Adrenal gland (tissue), 12 donors: ENCODE data around the gene RBBP4. TPM values are rescaled to one million over a fixed set of nuclear protein-coding genes. Genes with fewer than 3 reads are reported as not detected.
"Not testable (repeated sequence)": the region's sequence is repeated elsewhere in the genome, so short reads cannot be mapped to it uniquely, and the experiment has no call there.

Experiments used
- DNase-seq, 7 donors: peaks; one replicate each; pipeline ENCODE4 v3.0.0-alpha.2; 2019 to 2020
- H3K27ac ChIP-seq, 5 donors: fragments of 200-600 bp; sonication (generic) in 4 of 5; 1 replicate in 3 of 5; 2 replicates in 2 of 5; pipeline versions ENCODE4 v1.5.1 to v1.8.0; 2016 to 2020; ENCODE audit warnings: mild to moderate bottlenecking in 1 of 5
- H3K27me3 ChIP-seq: fragments of 200-600 bp; 2 replicates; pipeline ENCODE4 v1.8.0; 2021
- H3K36me3 ChIP-seq, 2 donors: fragments of 200-600 bp; replicated peaks in 1 of 2; 1 replicate in 1 of 2; 2 replicates in 1 of 2; pipeline versions ENCODE4 v1.5.1 to v1.8.0; 2018 to 2022
- H3K4me1 ChIP-seq, 2 donors: fragments of 200-600 bp; replicated peaks in 1 of 2; 1 replicate in 1 of 2; 2 replicates in 1 of 2; pipeline versions ENCODE4 v1.5.1 to v1.8.0; 2018 to 2021
- H3K4me3 ChIP-seq, 4 donors: fragments of 200-600 bp; sonication (generic) in 3 of 4; one replicate each; pipeline ENCODE4 v1.5.1; 2016 to 2018
- H3K9me3 ChIP-seq, 3 donors: fragments of 200-600 bp; sonication (generic) in 1 of 3; replicated peaks in 1 of 3; 1 replicate in 2 of 3; 2 replicates in 1 of 3; pipeline versions ENCODE4 v1.5.1 to v1.8.0; 2016 to 2021
- POLR2A ChIP-seq, 2 donors: fragments of 450-650 bp; IDR thresholded peaks; one replicate each; pipeline ENCODE4 v1.6.1; 2017; ENCODE audit warnings: antibody characterized with exemption in 2 of 2, mild to moderate bottlenecking in 2 of 2, moderate library complexity in 1 of 2
- WGBS, 4 donors: extraction: QIAGEN DNeasy Blood & Tissue Kit in 2 of 4; methylation state at CpG; one replicate each; pipeline versions ENCODE4 v1.1.5 to v1.1.7; 2013 to 2017; 5-methylcytosine and 5-hydroxymethylcytosine counted together
- intact Hi-C, 2 donors: fragments of 100-400 bp; cut with DNase I; formaldehyde crosslinking; loops; one replicate each; pipeline versions ENCODE4 v1.14.1 to v1.15.0; 2022 to 2023
- polyA plus RNA-seq, 3 donors: library from polyadenylated mRNA; stranded (reverse); fragments of 200-250 nt in 2 of 3; fragments of 350-450 nt in 1 of 3; fragmentation: Illumina TruSeq in 1 of 3; extraction: RNeasy Lipid Tissue Mini Kit (QIAGEN cat#74804) in 1 of 3; gene quantifications; one replicate each; pipeline ENCODE4 v1.2.3, GENCODE V29; 2013 to 2014
- total RNA-seq, 9 donors: library from RNA; depleted of rRNA in 4 of 9; stranded (reverse); fragments of >200 nt in 4 of 9; fragments of 120-200 nt in 1 of 9; fragmentation: NEBNext Ultra II Directional in 1 of 9; extraction: Animal tissue kit (Norgen Biotek cat#: 25700) in 1 of 9; gene quantifications; one replicate each; pipeline versions ENCODE4 v1.1.0 to v1.2.4, GENCODE V29; 2013 to 2023
- TF ChIP-seq, protein P1 (sequence below), 6 experiments: fragments of 450-650 bp in 4 of 6; fragments of 200-600 bp in 2 of 6; sonication (generic) in 1 of 6; IDR thresholded peaks; 1 replicate in 5 of 6; 2 replicates in 1 of 6; pipeline versions ENCODE4 v1.5.1 to v1.8.0; 2016 to 2021; ENCODE audit warnings: antibody characterized with exemption in 6 of 6, mild to moderate bottlenecking in 2 of 6, moderate library complexity in 1 of 6
- donor health status: healthy with polysubstance abuse.
- donor health status: Bipolar disorder and iron deficiency.
- donor health status: DM: yes; HTN: yes; CAD: no.
- donor health status: DM: no; HTN: no; CAD: no.
- donor health status: DM: no; HTN: no; CAD: no.
- donor health status: DM: yes; HTN: yes; CAD: no.

Gene RBBP4
- total and polyA plus RNA-seq, 12 donors = 24.8 to 212 (median 148) TPM

DNA sequence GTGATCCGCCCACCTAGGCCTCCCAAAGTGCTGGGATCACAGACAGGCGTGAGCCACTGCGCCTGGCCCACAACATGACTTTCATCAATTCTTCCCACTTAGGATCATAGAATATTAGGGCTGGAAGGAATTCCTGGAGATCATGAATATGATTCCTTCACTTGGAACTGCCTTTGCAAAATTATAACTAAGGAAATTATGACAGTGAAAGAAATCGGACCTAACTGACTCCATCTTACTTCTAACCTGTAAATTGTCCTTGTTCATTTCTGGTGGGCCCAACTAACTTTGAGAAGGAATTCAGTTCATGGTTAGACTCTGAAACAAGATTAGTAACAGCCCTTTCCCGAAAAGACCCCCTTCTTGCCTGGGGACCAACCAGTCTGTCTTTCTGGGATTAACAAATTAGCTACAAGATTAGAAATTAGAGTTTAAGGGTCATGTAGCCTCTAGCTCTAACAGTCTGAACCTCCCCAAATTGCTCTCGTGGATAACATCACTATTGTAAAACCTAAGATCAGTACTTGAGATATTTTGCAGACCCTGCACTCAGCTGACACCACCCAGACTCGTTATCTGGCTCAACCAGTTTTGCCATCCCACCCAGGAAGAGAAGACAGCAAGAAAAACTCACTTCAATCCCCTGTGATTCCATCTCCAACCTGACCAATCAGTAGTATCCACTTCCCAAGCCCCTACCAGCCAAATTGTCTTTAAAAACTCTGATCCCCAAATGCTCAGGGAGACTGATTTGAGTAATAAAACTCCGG, 15.3 kb upstream of the RBBP4 start:
- H3K9me3 ChIP-seq = no peaks in the 10 kb centered on the region
- no peak overlapping the region for H3K27ac ChIP-seq
- H3K36me3 ChIP-seq = no peaks in the 10 kb centered on the region
- H3K4me3 ChIP-seq = no peak overlapping the region
- intact Hi-C loops = no loop called here
- no peaks in the 10 kb centered on the region for H3K27me3 ChIP-seq
- no peak for DNase-seq
- no peaks in the 10 kb centered on the region for H3K4me1 ChIP-seq
- TF ChIP-seq POLR2A (IDR thresholded peaks at IDR 0.05) = no peak
- TF ChIP-seq, protein P1, sequence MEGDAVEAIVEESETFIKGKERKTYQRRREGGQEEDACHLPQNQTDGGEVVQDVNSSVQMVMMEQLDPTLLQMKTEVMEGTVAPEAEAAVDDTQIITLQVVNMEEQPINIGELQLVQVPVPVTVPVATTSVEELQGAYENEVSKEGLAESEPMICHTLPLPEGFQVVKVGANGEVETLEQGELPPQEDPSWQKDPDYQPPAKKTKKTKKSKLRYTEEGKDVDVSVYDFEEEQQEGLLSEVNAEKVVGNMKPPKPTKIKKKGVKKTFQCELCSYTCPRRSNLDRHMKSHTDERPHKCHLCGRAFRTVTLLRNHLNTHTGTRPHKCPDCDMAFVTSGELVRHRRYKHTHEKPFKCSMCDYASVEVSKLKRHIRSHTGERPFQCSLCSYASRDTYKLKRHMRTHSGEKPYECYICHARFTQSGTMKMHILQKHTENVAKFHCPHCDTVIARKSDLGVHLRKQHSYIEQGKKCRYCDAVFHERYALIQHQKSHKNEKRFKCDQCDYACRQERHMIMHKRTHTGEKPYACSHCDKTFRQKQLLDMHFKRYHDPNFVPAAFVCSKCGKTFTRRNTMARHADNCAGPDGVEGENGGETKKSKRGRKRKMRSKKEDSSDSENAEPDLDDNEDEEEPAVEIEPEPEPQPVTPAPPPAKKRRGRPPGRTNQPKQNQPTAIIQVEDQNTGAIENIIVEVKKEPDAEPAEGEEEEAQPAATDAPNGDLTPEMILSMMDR (IDR thresholded peaks at IDR 0.05) = no peak
- WGBS, 4 donors = 94 to 99% (median 96%) methylated on average over 6 to 8 of the region's 8 CpGs

DNA sequence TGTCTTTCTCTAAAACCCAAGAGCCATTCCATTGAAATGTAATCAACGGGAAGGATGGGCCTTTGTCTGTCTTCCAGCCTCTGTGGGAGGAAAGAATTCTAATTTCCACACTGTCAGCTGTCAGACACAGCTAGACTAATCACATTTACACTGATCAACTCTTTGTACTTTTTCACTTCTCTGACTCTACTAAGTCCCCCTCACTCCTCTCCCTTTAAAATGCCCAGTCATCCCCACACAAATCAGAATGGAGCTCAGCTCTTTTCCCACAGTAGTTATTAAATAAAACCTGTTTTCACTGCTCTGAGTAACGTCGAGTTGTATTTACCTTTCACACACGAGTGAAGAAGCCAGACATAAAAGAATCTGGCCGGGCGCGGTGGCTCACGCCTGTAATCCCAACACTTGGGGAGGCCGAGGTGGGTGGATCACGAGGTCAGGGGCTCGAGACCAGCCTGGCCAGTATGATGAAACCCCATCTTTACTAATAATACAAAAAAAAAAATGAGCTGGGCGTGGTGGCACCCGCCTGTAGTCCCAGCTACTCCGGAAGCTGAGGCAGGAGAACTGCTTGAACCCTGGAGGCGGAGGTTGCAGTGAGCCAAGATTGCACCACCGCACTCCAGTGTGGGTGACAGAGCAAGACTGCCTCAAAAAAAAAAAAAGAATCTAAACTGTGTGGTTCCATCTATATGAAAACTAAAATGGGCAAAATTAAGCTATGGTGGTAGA, 13.9 kb upstream of the RBBP4 start:
- H3K27ac ChIP-seq = no peak overlapping the region
- no peak overlapping the region for H3K4me3 ChIP-seq
- no peaks in the 10 kb centered on the region for H3K27me3 ChIP-seq
- WGBS, 4 donors = 85 to 91% (median 87%) methylated on average over 16 of the region's 16 CpGs
- no peak for TF ChIP-seq POLR2A (IDR thresholded peaks at IDR 0.05)
- TF ChIP-seq, protein P1 (IDR thresholded peaks at IDR 0.05) = no peak
- intact Hi-C loops = no loop called here
- no peaks in the 10 kb centered on the region for H3K4me1 ChIP-seq
- H3K36me3 ChIP-seq = no peaks in the 10 kb centered on the region
- no peaks in the 10 kb centered on the region for H3K9me3 ChIP-seq
- no peak for DNase-seq

DNA sequence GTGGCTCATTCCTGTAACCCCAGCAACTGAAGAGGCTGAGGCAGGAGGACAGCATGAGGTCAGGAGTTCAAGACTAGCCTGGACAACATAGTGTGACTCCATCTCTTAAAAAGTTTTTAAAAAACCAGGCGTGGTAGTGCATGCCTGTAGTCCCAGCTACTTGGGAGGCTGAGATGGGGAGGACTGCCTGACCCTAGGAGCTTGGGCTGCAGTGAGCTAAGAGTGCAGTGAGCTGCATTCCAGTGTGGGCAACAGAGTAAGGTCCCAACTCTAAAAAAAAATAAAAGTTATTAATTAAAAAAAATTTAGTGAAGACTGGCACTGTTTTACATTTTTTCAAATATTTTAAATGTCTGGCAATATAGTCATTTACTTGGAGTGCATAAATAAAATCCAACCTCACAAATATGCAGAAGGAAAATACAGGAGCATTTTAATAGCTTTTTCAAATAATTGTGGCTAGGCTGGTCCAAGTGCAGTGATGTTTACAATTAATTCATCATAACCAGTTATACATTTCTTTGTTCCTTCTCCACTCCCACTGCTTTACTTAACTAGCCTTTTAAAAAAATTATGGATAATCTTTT, 11.4 kb upstream of the RBBP4 start:
- no peaks in the 10 kb centered on the region for H3K36me3 ChIP-seq
- H3K4me1 ChIP-seq = peaks cover 0 to 7% of the 10 kb centered on the region in 2 donors
- no peak for DNase-seq
- H3K27ac ChIP-seq = no peak overlapping the region
- TF ChIP-seq, protein P1 (IDR thresholded peaks at IDR 0.05) = no peak
- no peak for TF ChIP-seq POLR2A (IDR thresholded peaks at IDR 0.05)
- intact Hi-C loops = no loop called here
- H3K9me3 ChIP-seq = no peaks in the 10 kb centered on the region
- no peaks in the 10 kb centered on the region for H3K27me3 ChIP-seq
- WGBS, 4 donors = 88 to 100% (median 95%) methylated on average over 1 of the region's 1 CpG
- H3K4me3 ChIP-seq = no peak overlapping the region

DNA sequence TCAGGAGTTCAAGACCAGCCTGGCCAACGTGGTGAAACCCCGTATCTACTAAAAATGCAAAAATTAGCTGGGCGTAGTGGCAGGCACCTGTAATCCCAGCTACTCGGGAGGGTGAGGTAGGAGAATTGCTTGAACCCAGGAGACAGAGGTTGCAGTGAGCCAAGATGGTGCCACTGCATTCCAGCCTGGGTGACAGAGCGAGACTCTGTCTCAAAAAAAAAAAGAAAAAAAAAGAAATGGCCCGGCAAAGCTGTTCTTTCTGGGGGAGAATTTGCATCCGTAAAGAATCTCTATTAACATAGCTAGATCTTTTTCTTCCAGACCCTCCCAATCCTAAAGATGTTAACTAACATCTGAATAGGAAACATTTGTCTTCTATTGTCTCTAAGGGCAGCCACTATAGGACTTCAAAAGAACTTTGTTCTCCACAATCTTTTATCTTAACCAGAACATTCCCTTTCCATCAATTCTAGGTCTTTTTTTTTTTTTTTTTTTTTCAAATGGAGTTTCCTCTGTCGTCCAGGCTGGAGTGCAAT, 8.6 kb upstream of the RBBP4 start:
- 75 to 84% (median 81%) methylated on average over 7 to 8 of the region's 8 CpGs for WGBS, 4 donors
- H3K4me1 ChIP-seq, H3K9me3 ChIP-seq, H3K27me3 ChIP-seq, H3K27ac ChIP-seq, intact Hi-C loops, DNase-seq, H3K4me3 ChIP-seq, H3K36me3 ChIP-seq: not testable (repeated sequence)
